GM18867 (cell line): Measurements from ENCODE around the gene SMLR1.

Experiments
- ATAC-seq: cut with Tn5 transposase; IDR thresholded peaks from one replicate; pipeline ENCODE4 v1.9.1; 2021; ENCODE audit warnings: mild to moderate bottlenecking, moderate library complexity; ENCODE audit not compliant: unreplicated experiment

Gene SMLR1

DNA sequence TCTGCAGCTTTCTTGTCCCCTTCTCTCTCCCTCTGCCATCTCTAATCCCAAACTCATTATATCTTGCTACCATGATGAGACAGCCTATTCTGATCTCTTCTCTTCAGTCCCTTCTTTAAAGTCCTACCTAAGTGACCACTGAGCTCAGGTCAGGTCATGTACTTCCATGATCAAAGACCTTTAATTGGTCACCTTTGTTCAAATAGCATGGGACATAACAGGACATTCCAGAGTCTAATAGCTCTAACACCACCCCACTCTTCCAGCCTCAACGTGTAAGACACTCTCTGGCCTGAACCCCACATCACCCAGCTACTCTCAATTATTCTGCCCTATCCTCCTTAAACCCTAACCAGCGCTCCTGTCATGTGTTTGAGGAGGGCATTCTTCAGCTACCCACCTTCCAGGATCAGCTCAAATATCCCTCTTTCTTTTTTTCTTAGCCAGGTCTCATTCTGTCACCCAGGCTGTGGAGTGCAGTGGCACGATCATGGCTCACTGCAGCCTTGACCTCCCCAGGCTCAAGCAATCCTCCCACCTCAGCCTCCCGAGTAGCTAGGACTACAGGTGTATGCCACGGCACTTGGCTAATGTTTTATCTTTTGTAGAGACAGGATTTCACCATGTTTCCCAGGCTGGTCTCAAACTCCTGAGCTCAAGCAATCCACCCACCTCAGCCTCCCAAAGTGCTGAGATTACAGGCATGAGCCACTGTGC, 2.1 kb upstream of the SMLR1 start:
- no peak for ATAC-seq

- ATAC-seq = peak; percentile 88
Measured at GRCh38 chr6:130825772-130826441, 1.3 kb upstream of the SMLR1 start.

DNA sequence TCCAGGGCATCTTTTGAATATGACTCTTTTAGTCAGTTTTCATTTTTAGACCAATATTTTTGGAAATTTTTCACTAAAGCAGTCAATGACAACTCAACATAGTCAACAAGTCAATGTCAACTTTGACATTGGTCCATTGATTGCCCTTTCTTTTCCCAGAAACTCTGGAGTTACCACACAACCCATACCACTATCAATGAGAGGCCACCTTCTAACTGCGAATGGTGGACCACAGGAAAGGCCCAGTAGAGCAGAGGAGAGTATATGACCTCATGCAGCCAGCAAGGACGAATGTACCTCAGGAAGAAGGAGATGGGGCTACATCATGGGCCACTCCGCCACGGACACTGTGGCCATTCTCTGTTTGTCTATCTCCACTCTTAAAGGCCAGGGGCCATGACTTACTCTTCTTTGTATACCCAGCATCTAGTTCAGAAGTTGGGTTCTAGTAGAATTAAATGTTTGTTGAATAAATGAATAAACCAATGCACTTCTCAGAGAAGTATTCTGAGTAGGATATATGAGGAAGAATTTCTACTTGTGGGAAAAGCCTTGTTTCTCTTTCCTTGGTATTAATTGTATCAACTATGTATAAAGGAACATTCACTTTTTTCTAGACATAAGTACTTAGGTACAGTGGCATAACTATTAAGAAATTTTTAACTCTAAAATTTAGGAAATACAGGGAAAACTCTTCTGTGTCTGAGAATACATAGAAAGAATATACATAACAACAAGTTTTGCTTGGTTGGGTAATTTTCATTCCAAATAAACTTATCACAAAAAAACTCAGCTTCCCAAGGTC, 562 bp upstream of the SMLR1 start:
- ATAC-seq = no peak

DNA sequence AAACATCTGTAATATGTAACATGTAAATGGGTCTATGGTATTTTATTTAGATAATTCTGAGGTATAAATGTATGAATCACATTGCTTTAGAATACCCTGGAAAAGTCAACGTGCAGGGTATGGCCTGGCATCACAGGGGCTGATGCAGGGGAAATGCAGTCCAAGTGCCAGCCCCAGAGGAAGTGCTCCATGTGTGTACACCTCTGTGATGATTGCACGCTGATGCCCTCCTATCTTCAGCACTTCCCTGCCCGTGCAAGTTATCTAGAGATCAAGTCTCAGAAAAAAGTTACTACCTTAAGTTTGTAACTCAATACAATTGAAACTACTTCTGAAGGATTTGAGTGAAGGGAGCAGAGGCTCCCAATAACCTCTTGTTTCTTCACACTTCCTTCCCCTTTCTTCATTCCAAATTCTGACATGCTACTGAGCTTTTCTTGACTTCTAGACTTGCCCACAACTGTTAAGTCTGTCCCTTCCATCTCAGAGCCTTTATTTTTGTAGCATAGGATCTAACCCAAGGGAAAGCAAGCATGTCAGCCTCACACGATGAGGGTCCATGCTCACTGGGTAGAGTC, 2.2 kb downstream of the SMLR1 start:
- no peak for ATAC-seq

DNA sequence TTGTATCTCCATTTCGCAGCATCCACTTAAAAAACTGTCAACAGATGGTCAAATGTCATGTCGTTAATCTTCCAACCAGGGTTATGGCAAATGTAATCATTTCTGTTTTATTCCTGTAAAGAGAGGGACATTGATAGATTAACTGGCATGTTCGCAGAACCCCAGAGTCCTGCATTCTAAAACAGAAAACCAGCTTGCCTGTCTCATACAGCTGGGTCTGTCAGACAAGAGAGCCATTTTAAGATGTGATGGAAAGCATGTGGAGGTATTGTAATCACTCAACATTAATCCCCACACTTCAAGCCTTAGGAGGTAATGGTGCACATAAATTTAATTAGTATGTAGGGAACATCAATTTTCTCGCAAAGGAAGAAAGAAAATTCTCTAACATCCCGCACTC, 4.4 kb downstream of the SMLR1 start:
- ATAC-seq = no peak

DNA sequence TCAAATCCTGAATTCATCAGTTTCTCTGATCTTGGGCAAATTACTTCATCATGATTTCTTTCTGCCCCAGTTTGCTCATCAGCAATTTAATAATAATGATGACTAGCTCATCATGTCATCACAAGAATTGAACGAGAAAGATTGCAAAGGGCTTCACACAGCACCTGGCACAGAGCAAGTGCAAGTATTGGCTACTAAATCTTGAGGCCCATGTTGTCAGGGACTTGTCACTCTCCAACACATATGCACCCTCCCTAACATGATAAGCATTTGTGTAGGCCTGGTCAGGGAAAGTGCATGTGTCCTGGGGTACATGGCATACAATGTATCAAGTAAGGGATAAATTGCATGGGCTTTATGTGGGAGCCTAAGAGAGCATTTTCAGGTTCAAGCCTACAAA, 6.4 kb downstream of the SMLR1 start:
- no peak for ATAC-seq

DNA sequence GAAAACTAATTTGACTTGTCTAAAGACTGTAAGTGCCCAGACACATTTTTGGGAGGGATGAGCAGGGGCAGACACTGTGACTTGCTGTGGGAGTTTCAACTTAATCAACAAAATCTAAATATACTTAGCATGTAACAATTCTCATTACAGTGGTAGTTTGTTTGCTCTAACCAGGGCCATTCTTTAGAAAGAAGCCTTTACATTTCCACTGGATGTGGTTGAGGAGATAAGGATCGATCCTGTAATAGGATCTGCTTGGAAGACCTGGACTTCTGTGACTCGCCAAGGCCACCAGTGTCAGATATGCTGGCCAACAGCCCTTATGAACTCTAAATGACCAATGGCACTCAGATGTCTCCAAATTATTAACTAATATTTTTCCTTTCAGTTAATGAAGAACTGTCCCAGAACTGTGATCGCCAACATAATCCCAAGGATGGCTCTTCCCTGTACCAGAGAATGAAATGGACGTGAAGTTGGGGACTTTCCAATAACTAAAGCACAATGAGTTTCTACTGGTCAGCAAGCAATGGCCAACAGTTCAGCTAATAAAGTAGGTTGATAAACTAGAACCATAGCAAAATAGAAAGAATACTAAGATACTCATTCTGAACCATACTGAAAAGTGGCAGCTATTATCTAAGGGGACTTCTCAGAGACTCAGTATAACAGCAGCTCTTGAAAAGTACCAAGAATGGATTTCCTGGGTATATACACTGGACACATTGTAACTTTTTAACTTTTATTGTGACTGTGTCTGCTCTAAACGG, 7.5 kb downstream of the SMLR1 start:
- ATAC-seq = no peak

- no peak for ATAC-seq
Measured at GRCh38 chr6:130836055-130836640, 8.9 kb downstream of the SMLR1 start.

DNA sequence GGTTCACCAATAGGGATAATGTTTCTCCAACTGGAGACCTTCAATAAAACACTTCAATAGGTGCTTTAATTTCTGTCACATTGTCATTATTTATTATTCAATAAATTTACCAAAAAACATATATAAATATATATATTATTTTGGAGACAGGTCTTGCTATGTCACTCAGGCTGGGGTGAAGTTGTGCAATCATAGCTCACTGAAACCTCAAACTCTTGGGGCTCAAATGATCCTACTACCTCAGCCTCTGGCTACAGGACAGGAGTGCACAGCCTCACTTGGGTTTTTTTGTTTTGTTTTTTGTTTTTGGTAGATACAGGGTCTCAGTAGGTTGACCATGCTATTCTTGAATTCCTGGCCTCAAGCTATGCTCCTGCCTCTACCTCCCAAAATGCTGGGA, 9.9 kb downstream of the SMLR1 start:
- ATAC-seq = no peak

DNA sequence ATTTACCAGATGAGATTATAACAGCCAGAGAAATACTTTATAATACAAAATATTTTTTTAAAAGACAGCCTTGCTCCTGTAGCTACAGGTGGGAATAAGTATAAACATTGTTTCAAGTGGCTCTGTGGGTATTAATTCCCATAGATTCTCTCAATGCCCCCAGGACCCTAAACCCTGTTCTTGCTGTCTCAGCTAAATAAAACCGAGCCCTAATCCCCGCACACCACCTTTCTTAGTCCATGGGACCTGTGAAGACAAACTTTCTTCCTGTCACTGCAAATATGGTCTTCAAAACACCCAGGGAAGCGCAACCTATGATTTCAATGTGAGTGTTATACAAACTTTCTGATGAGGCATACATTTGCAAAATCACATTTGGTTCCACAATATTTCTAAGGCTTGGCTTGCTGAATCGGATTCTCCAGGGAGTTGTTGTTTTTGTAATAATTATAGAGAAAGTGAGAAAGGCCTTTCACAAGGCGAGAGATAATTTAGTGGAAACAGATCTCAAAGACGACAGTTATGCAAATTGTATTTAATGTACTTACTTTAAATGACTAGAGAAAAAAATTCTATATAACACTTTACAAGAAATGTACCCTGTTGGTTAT, 11.1 kb downstream of the SMLR1 start:
- no peak for ATAC-seq

DNA sequence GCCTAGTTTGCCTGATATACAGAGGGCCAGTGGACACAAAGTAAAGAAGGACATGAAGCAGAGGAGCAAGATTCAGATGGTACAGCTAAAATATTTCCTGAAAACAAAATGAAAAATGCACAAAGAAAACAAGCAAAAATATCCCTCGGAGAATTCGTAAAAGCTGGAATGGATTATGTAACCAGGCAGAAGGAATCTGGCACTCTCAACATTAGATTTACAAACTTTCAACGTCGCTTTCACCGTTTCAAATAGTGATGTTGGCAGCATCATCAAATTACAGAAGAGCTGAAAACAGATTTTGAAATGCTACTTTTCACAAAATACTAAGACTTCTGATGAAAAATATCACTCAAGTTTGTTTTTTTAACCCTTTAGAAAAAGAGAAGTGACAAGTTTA, 11.7 kb downstream of the SMLR1 start:
- ATAC-seq = no peak

DNA sequence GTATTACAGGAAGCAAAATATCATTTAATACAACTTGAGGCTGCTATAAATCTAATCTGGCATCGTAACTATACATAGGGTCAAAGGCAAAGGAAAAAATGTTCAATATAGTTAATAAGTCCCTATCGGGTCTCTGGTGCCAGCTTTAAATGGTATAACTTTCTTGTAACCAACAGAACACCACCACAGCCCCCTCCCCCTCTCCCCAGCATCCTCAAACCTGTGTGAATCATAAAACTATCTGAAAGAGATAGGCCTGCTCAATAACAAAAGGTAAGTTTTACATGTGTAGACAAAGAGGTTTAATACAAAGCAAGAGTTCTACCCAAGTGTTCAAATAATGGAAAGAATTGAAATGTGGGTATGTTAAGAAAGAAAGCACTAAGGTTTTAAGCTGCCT, 12.2 kb downstream of the SMLR1 start:
- no peak for ATAC-seq

DNA sequence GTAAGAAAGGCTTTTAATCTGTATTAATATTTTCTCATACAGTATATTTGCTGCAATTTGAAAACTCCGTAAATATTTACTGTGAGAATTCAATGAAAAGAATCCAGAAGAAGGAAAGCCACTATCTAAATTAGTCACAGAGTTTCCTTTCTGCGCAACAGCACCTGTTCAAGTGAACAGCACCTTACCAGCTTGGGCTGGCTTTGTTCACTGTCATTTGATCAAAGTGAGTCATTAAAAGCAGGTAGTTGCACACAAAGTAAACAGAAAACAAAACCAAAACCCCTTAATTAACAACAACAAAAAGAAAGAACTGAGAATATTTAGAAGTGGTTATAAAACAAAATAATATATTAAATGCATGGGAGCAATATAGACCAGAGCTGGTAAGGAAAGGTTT, 12.8 kb downstream of the SMLR1 start:
- peak; percentile 39 for ATAC-seq

DNA sequence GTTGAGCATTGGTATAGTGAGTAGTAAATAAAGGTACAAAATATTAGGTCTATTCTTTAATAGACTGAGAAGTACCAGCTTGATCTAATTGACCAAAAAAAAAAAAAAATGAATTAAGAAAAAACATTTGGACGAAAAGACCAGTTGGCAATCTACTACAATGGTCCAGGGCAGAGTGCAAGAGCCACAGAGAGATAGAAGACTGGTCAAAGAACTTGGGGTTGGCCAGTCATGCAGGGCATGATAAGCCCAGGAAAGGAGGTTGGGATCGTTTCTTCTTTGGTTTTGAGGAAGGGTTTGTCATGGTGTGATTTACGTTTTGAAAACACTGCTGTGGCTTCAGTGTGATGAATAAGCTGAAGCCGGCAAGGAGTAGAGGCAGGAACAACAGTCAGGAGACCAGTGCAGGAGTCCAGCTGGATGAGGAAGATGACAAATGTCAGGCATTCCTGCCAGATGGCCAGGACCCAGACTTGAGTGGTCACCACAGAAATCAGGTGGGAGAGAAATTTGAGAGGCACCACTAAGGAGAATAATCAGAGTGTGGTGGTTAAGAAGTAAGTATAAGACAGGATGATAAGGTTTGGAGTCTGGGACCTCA, 14.0 kb downstream of the SMLR1 start:
- ATAC-seq = no peak

DNA sequence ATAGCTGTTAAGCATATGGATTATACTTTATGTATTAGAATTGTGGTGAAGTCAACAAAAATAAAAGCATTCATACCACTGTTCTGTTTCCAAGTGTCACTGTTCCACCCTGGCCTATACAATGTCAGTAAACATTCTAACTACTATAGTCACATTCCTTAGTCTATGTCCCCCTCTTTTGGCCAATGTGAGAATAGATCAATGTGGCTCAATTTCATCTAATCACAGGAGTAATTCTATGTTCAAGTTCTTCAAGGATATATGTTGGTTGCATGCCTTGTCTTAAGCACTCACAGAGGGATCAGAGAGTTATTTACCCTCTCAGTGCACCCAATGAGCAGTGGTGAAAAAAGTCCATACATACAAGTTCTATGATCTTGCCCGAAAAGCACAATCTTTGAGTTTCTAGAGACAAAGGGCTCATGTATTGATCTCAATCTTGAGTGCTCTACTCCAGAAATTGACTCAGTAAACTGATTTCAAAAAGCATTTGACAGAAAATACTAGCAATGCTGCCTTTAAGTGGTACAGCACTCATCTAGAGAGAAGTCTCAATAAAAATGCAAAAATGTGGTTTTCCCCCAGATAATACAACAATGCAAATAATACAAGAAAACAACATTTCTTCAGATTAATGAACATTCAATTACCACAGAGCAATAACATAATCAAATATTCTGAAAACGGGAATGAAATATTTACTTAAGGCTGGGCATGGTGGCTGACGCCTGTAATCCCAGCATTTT, 16.5 kb downstream of the SMLR1 start:
- peak; percentile 92 for ATAC-seq

DNA sequence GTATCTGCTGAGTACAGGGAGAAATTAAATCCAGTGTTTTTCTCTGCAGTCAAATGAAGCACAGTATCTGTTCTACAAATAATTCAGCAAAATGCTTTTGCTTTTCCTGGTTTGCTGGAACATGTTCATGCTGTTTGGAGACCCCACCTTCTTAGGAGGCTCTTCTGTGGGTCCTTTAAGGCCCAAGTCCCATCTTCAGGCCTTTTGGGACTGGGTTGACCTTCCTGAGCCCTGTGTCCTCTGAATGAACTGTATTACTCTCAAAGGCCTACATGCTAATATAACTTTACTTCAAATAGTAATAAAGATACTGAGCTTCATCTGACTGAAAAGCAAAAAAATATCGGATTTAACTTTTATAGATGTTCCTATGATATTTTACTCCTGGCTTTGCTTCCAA, 19.3 kb downstream of the SMLR1 start:
- ATAC-seq = no peak

- no peak for ATAC-seq
Measured at GRCh38 chr6:130847001-130847910, 20.1 kb downstream of the SMLR1 start.

DNA sequence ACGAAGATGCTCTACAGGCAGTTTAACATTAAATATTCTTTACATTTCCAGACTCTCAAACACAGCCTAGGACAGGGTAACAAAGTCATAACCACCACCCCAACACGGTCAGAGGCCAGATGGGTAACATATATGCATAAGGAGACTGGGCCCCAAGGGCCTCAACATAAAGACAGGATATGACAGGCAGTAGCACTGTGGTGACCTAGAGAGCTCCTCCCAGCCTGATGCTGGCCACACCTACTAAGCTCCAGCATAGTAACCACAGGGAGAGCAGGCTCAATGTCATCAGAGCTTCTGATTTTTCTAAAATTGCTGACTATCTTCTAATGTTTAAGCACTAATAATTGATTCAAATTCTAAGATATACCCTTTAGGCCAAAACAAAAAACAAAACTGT, 21.7 kb downstream of the SMLR1 start:
- peak; percentile 92 for ATAC-seq
